GM12878 (cell line): Measurements from ENCODE around the gene GALNTL6. TPM values are rescaled to one million over a fixed set of nuclear protein-coding genes. Genes with fewer than 3 reads are reported as not detected.

Experiments
- ATAC-seq: fragments of 200-7000 bp; cut with Tn5 transposase; 3 replicates; pipeline ENCODE4 v1.9.1; 2020; ENCODE audit warnings: mild to moderate bottlenecking, moderate library complexity
- BruUV-seq: library from RNA; stranded (reverse); fragments of 400-500 nt; replicated peaks from 2 replicates; lab custom pipeline; 2021; lab: Mats Ljungman, UMichigan
- CTCF ChIA-PET: fragments of 300-600 bp; sonication (Branson Sonifier 250); formaldehyde crosslinking; extraction: SDS; loops from one replicate; lab custom pipeline; 2021; ENCODE audit warnings: inconsistent platforms; lab: Yijun Ruan, JAX
- POLR2A ChIA-PET: fragments of 350-600 bp; formaldehyde crosslinking; extraction: SDS; loops from one replicate; lab custom pipeline; 2021; ENCODE audit warnings: inconsistent platforms; lab: Charles Lee
- RAD21 ChIA-PET: fragments of 300-600 bp; sonication (Branson Sonifier 250); formaldehyde crosslinking; loops from one replicate; lab custom pipeline; 2023; ENCODE audit warnings: antibody characterized with exemption; ENCODE audit not compliant: unreplicated experiment; lab: Charles Lee
- SMC1A ChIA-PET: fragments of 300-600 bp; sonication (Branson Sonifier 250); formaldehyde crosslinking; loops from one replicate; lab custom pipeline; 2023; ENCODE audit not compliant: unreplicated experiment, uncharacterized antibody; lab: Charles Lee
- DNase-seq: peaks from one replicate; pipeline ENCODE4 v3.0.0-alpha.2; 2011; ENCODE audit warnings: low read depth, low spot score
- FAIRE-seq: peaks from 3 replicates; lab custom pipeline; 2011; peaks lifted over from hg19 to GRCh38; lab: Jason Lieb, UNC
- H2AFZ ChIP-seq: 2 replicates; pipeline ENCODE4 v1.6.0; 2011; ENCODE audit warnings: low read depth, low read length, control low read depth; ENCODE audit not compliant: control insufficient read depth
- H3K27ac ChIP-seq: 2 replicates; pipeline ENCODE4 v1.5.1; 2011; ENCODE audit warnings: control low read depth; ENCODE audit not compliant: control insufficient read depth, insufficient read depth
- H3K27me3 ChIP-seq, 2 experiments: replicated peaks in 1 of 2; 2 replicates each; pipeline versions ENCODE4 v1.6.0 to v1.6.1; 2011; ENCODE audit warnings: low read length in 1 of 2; ENCODE audit not compliant: control insufficient read depth in 2 of 2, insufficient read depth in 2 of 2
- H3K36me3 ChIP-seq, 2 experiments: 2 replicates each; pipeline ENCODE4 v1.5.1; 2011; ENCODE audit warnings: low read length in 1 of 2; ENCODE audit not compliant: control insufficient read depth in 2 of 2, insufficient read depth in 2 of 2
- H3K4me1 ChIP-seq: 2 replicates; pipeline ENCODE4 v1.6.1; 2011; ENCODE audit warnings: mild to moderate bottlenecking, low read length, moderate library complexity, mixed read lengths; ENCODE audit not compliant: control insufficient read depth, insufficient read depth
- H3K4me2 ChIP-seq: 2 replicates; pipeline ENCODE4 v1.6.0; 2011; ENCODE audit warnings: control low read depth; ENCODE audit not compliant: control insufficient read depth, insufficient read depth
- H3K4me3 ChIP-seq: fragments of 200-600 bp; sonication (generic); 2 replicates; pipeline ENCODE4 v1.5.1; 2016
- H3K79me2 ChIP-seq: 2 replicates; pipeline ENCODE4 v1.6.0; 2011; ENCODE audit warnings: low read length; ENCODE audit not compliant: control insufficient read depth, insufficient read depth
- H3K9ac ChIP-seq: 2 replicates; pipeline ENCODE4 v1.8.0; 2011; ENCODE audit warnings: low read length, control low read depth, mixed read lengths; ENCODE audit not compliant: control insufficient read depth, insufficient read depth
- H3K9me3 ChIP-seq: replicated peaks from 3 replicates; pipeline ENCODE4 v1.5.1; 2011; ENCODE audit warnings: mild to moderate bottlenecking, low read length; ENCODE audit not compliant: control insufficient read depth, insufficient read depth
- H4K20me1 ChIP-seq: 2 replicates; pipeline ENCODE4 v1.6.0; 2011; ENCODE audit not compliant: control insufficient read depth, insufficient read depth
- ATF2 ChIP-seq: IDR thresholded peaks from 2 replicates; pipeline ENCODE4 v1.6.1; 2012; ENCODE audit warnings: low read length, inconsistent platforms
- CHD1 ChIP-seq: IDR thresholded peaks from 2 replicates; pipeline ENCODE4 v1.6.1; 2012; ENCODE audit warnings: low read depth, low read length, improper control_type of control experiment
- E4F1 ChIP-seq: fragments of 450-650 bp; IDR thresholded peaks from 2 replicates; pipeline ENCODE4 v1.6.1; 2018; ENCODE audit warnings: borderline replicate concordance, mild to moderate bottlenecking; ENCODE audit not compliant: partially characterized antibody
- HCFC1 ChIP-seq: fragments of 150-350 bp; IDR thresholded peaks from 2 replicates; pipeline ENCODE4 v1.6.1; 2014; ENCODE audit warnings: low read length
- HSF1 ChIP-seq: fragments of 150-350 bp; IDR thresholded peaks from 2 replicates; pipeline ENCODE4 v1.6.1; 2014; ENCODE audit warnings: mild to moderate bottlenecking, low read depth, low read length
- YBX1 ChIP-seq: fragments of 450-650 bp; IDR thresholded peaks from 2 replicates; pipeline ENCODE4 v1.6.1; 2016; ENCODE audit warnings: antibody characterized with exemption
- ZBED1 ChIP-seq: IDR thresholded peaks from 2 replicates; pipeline ENCODE4 v1.6.1; 2016; ENCODE audit warnings: borderline replicate concordance
- ZNF24 ChIP-seq: fragments of 450-650 bp; IDR thresholded peaks from 2 replicates; pipeline ENCODE4 v1.6.1; 2017; ENCODE audit warnings: antibody characterized with exemption, mild to moderate bottlenecking
- ZNF622 ChIP-seq: fragments of 450-650 bp; IDR thresholded peaks from 2 replicates; pipeline ENCODE4 v1.6.1; 2017; ENCODE audit warnings: mild to moderate bottlenecking, inconsistent platforms
- WGBS: methylation state at CpG from one replicate; pipeline ENCODE4 v1.1.6; 2016; ENCODE audit warnings: low lambda C conversion rate; ENCODE audit not compliant: insufficient replicate concordance, insufficient coverage; ENCODE audit errors: missing lambda C conversion rate; 5-methylcytosine and 5-hydroxymethylcytosine counted together
- in situ Hi-C: fragments of 300-500 bp; cut with MboI; formaldehyde crosslinking; loops from 9 replicates; pipeline ENCODE4 v1.14.3; 2018; ENCODE audit warnings: mixed read lengths
- intact Hi-C: fragments of 100-400 bp; cut with micrococcal nuclease; formaldehyde crosslinking; loops from one replicate; pipeline ENCODE4 v1.14.2; 2022; ENCODE audit not compliant: unreplicated experiment
- polyA plus RNA-seq, 11 experiments: library from polyadenylated mRNA; depleted of rRNA in 4 of 11; unstranded in 6 of 11; stranded (reverse) in 5 of 11; fragments of >200 nt; fragmentation: Nextera tagmentation in 4 of 11; fragmentation: Illumina TruSeq in 1 of 11; extraction: Ambion mirVana in 4 of 11; extraction: Trizol in 1 of 11; gene quantifications; 1 replicate in 1 of 11; 2 replicates in 10 of 11; pipeline versions ENCODE4 v1.2.1 to v1.2.3, GENCODE V29; 2011 to 2016; ENCODE audit warnings: inconsistent platforms in 2 of 11, missing spikeins in 2 of 11, low read depth in 1 of 11
- total RNA-seq, 4 experiments: library from RNA; depleted of rRNA in 3 of 4; stranded (reverse); fragments of >200 nt in 3 of 4; fragmentation: Illumina TruSeq in 1 of 4; extraction: Trizol in 1 of 4; gene quantifications; 2 replicates each; pipeline versions ENCODE4 v1.2.1 to v1.2.3, GENCODE V29; 2013 to 2021

The GALNTL6 gene
- total and polyA plus RNA-seq, 10 of the 15 experiments (the other 5 are each of a cell fraction or from before 2014, with no cell fraction given) = 0.01 to 0.29 TPM; not detected in 8

GRCh38 chr4:173057901-173058300 lies 1244.7 kb downstream of the GALNTL6 start:
- in situ Hi-C loops = no loop called here
- RAD21 ChIA-PET = no interaction called here
- no peak overlapping the region for H3K4me2 ChIP-seq
- no TSS peak for BruUV-seq
- H3K4me1 ChIP-seq = no peaks in the 10 kb centered on the region
- TF ChIP-seq E4F1 = no peak
- TF ChIP-seq HSF1 = no peak
- TF ChIP-seq ATF2 = no peak
- no peak for TF ChIP-seq HCFC1
- no peak for TF ChIP-seq ZBED1
- TF ChIP-seq YBX1 = no peak
- no peak for TF ChIP-seq ZNF24
- TF ChIP-seq ZNF622 = no peak
- no peak for TF ChIP-seq CHD1
- TF ChIP-seq, all 136 proteins: peak for 0
- SMC1A ChIA-PET = interaction anchor here (0.8 to 1.3 kb wide), 5 partner anchors 9 to 244 kb away, joined by 3 read pairs; no protein-coding TSS in a partner anchor
- Histone ChIP-seq H3K27ac (no peak overlapping the region), H4K20me1 (no peaks in the 10 kb centered on the region), H3K79me2 (no peaks in the 10 kb centered on the region), H3K4me3 (no peak overlapping the region), H3K27me3 (no peaks in the 10 kb centered on the region), H3K9ac (no peak overlapping the region), H3K36me3 (no peaks in the 10 kb centered on the region), H3K9me3 (no peaks in the 10 kb centered on the region), H2AFZ (no peak overlapping the region)
- FAIRE-seq (no peak), DNase-seq (no peak), ATAC-seq (no peak)
- CTCF ChIA-PET = no interaction called here
- POLR2A ChIA-PET = no interaction called here
- intact Hi-C loops = no loop called here
- 40% methylated on average over 1 of the region's 1 CpG for WGBS
